Naive thymus-derived CD4-positive, alpha-beta T cell (primary cell): ENCODE results near the gene SVBP. TPM values are rescaled to one million over a fixed set of nuclear protein-coding genes. Genes with fewer than 3 reads are reported as not detected.
A peak's percentile ranks its signal among the peaks of the same experiment; 100 is the strongest.

Source experiments
- ATAC-seq: fragments of 150-1000 bp; cut with Tn5 transposase; 2 replicates; pipeline ENCODE4 v1.10.0; 2021; ENCODE audit warnings: mild to moderate bottlenecking, moderate library complexity
- CTCF ChIA-PET: fragments of 350-600 bp; sonication (Branson Sonifier 250); formaldehyde crosslinking; loops from one replicate; lab custom pipeline; 2021; ENCODE audit warnings: antibody characterized with exemption; lab: Charles Lee
- POLR2A ChIA-PET: fragments of 350-600 bp; sonication (Branson Sonifier 250); formaldehyde crosslinking; loops from one replicate; lab custom pipeline; 2021; ENCODE audit warnings: antibody characterized with exemption, inconsistent platforms; lab: Charles Lee
- DNase-seq, 9 donors: peaks; one replicate each; pipeline versions ENCODE4 v3.0.0 to v3.0.0-alpha.2; 2020 to 2022; ENCODE audit warnings: mixed read lengths in 1 of 9
- H3K27ac ChIP-seq: one replicate; pipeline ENCODE4 v1.7.0; 2013; ENCODE audit warnings: mild to moderate bottlenecking, low read depth, low read length, moderate library complexity
- H3K27me3 ChIP-seq, 2 donors: one replicate each; pipeline ENCODE4 v1.7.0; 2013; ENCODE audit warnings: low read length in 2 of 2, mild to moderate bottlenecking in 2 of 2, moderate library complexity in 2 of 2; ENCODE audit not compliant: control insufficient read depth in 2 of 2, insufficient read depth in 2 of 2
- H3K36me3 ChIP-seq, 3 experiments: 1 replicate in 2 of 3; 2 replicates in 1 of 3; pipeline ENCODE4 v1.7.0; 2013; ENCODE audit warnings: low read length in 3 of 3, mild to moderate bottlenecking in 3 of 3, moderate library complexity in 1 of 3; ENCODE audit not compliant: insufficient read depth in 3 of 3, control insufficient read depth in 2 of 3
- H3K4me1 ChIP-seq, 2 donors: one replicate each; pipeline ENCODE4 v1.7.0; 2013; ENCODE audit warnings: low read length in 2 of 2, mild to moderate bottlenecking in 2 of 2, moderate library complexity in 1 of 2; ENCODE audit not compliant: control insufficient read depth in 2 of 2, insufficient read depth in 2 of 2
- H3K4me3 ChIP-seq: 2 replicates; pipeline ENCODE4 v1.7.0; 2013; ENCODE audit warnings: mild to moderate bottlenecking, low read length
- H3K9me3 ChIP-seq, 3 experiments: 1 replicate in 2 of 3; 2 replicates in 1 of 3; pipeline ENCODE4 v1.7.0; 2013; ENCODE audit warnings: low read length in 3 of 3; ENCODE audit not compliant: control insufficient read depth in 2 of 3
- H3K27ac Mint-ChIP-seq, 9 donors: one replicate each; pipeline ENCODE4 v1.8.0; 2020 to 2022; ENCODE audit warnings: mixed read lengths in 9 of 9, mild to moderate bottlenecking in 8 of 9, moderate library complexity in 5 of 9, inconsistent platforms in 2 of 9
- H3K27me3 Mint-ChIP-seq, 5 donors: one replicate each; pipeline ENCODE4 v1.8.0; 2021 to 2022; ENCODE audit warnings: mixed read lengths in 5 of 5, mild to moderate bottlenecking in 1 of 5
- H3K36me3 Mint-ChIP-seq, 5 donors: one replicate each; pipeline ENCODE4 v1.8.0; 2020 to 2022; ENCODE audit warnings: mixed read lengths in 5 of 5, mild to moderate bottlenecking in 3 of 5, inconsistent platforms in 1 of 5
- H3K4me1 Mint-ChIP-seq, 7 donors: one replicate each; pipeline ENCODE4 v1.8.0; 2020 to 2022; ENCODE audit warnings: mixed read lengths in 7 of 7, mild to moderate bottlenecking in 3 of 7, inconsistent platforms in 1 of 7
- H3K4me3 Mint-ChIP-seq, 10 donors: one replicate each; pipeline ENCODE4 v1.8.0; 2020 to 2022; ENCODE audit warnings: mild to moderate bottlenecking in 10 of 10, mixed read lengths in 10 of 10, moderate library complexity in 6 of 10, inconsistent platforms in 2 of 10
- H3K9me3 Mint-ChIP-seq, 11 donors: one replicate each; pipeline ENCODE4 v1.8.0; 2020 to 2022; ENCODE audit warnings: mixed read lengths in 11 of 11, mild to moderate bottlenecking in 4 of 11, inconsistent platforms in 1 of 11, moderate library complexity in 1 of 11
- intact Hi-C, 2 donors: fragments of 100-400 bp; cut with micrococcal nuclease; formaldehyde crosslinking; loops; one replicate each; pipeline ENCODE4 v1.15.1; 2023
- polyA plus RNA-seq, 2 donors: library from polyadenylated mRNA; unstranded; fragments of 300-500 nt; fragmentation: Illumina TruSeq; gene quantifications; one replicate each; pipeline ENCODE4 v1.2.3, GENCODE V29; 2021
- total RNA-seq, 6 experiments: library from RNA in 5 of 6; stranded (reverse) in 5 of 6; gene quantifications; 1 replicate in 5 of 6; 2 replicates in 1 of 6; pipeline ENCODE4 v1.2.3 and lab custom pipeline; 2021 to 2026

SVBP gene
- total and polyA plus RNA-seq, 7 experiments from 2014 or later: 12.7 to 47.2 (median 19.7) TPM

- Mint-ChIP-seq H3K4me3 (no peak overlapping the region), H3K36me3 (peaks cover 19 to 47% (median 31%) of the 10 kb centered on the region in 5 donors), H3K27me3 (no peaks in the 10 kb centered on the region), H3K4me1 (peaks cover 12 to 31% (median 21%) of the 10 kb centered on the region in 7 donors), H3K27ac (no peak overlapping the region), H3K9me3 (no peaks in the 10 kb centered on the region)
- H3K4me1 ChIP-seq: peaks cover 0 to 4% of the 10 kb centered on the region in 2 donors
- CTCF ChIA-PET: interaction anchor here (1.1 kb wide), 1 partner anchor 297 kb away, joined by 4 read pairs; no protein-coding TSS in a partner anchor
- H3K27me3 ChIP-seq: no peaks in the 10 kb centered on the region
- H3K9me3 ChIP-seq: no peaks in the 10 kb centered on the region
- ATAC-seq (no peak), DNase-seq (no peak)
- H3K27ac ChIP-seq: no peak overlapping the region
- intact Hi-C loops: no loop called here
- no peak overlapping the region for H3K4me3 ChIP-seq
- H3K36me3 ChIP-seq: peaks cover 9 to 68% (median 11%) of the 10 kb centered on the region in 3 experiments
- POLR2A ChIA-PET: interaction anchor here (0.9 to 3.7 kb wide), 3 partner anchors 9 to 297 kb away, joined by 3 to 12 read pairs (median 9); partner anchors contain the start of genes C1orf50 and P3H1
Observed at GRCh38 chr1:42776502-42776901, 40.7 kb downstream of the SVBP start.

GRCh38 chr1:42774928-42775526 lies 42.2 kb downstream of the SVBP start:
- DNase-seq (no peak), ATAC-seq (no peak)
- H3K36me3 ChIP-seq: peaks cover 9 to 59% (median 11%) of the 10 kb centered on the region in 3 experiments
- no peaks in the 10 kb centered on the region for H3K27me3 ChIP-seq
- no peaks in the 10 kb centered on the region for H3K27me3 Mint-ChIP-seq
- no peak overlapping the region for H3K27ac ChIP-seq
- peak overlapping the region in 1 of 9 donors; percentile 24 for H3K27ac Mint-ChIP-seq
- POLR2A ChIA-PET: no interaction called here
- H3K9me3 ChIP-seq: no peaks in the 10 kb centered on the region
- peaks cover 22 to 39% (median 30%) of the 10 kb centered on the region in 7 donors for H3K4me1 Mint-ChIP-seq
- H3K4me3 ChIP-seq: no peak overlapping the region
- H3K9me3 Mint-ChIP-seq: no peaks in the 10 kb centered on the region
- peaks cover 12 to 44% (median 19%) of the 10 kb centered on the region in 5 donors for H3K36me3 Mint-ChIP-seq
- CTCF ChIA-PET: interaction anchor here (1.5 kb wide), 1 partner anchor 9 kb away, joined by 4 read pairs; the partner anchor contains the start of gene P3H1
- H3K4me3 Mint-ChIP-seq: no peak overlapping the region
- peaks cover 4 to 6% of the 10 kb centered on the region in 2 donors for H3K4me1 ChIP-seq
- intact Hi-C loops: no loop called here

- Histone ChIP-seq H3K27ac (no peak overlapping the region), H3K27me3 (no peaks in the 10 kb centered on the region), H3K4me1 (peaks cover 7 to 13% of the 10 kb centered on the region in 2 donors), H3K4me3 (no peak overlapping the region), H3K36me3 (peaks cover 9 to 46% (median 11%) of the 10 kb centered on the region in 3 experiments), H3K9me3 (no peaks in the 10 kb centered on the region)
- Mint-ChIP-seq H3K4me3 (peak overlapping the region in 1 of 10 donors; percentile 41), H3K27me3 (no peaks in the 10 kb centered on the region), H3K27ac (peak overlapping the region in 2 of 9 donors; percentile 3 to 50), H3K36me3 (peaks cover 10 to 43% (median 15%) of the 10 kb centered on the region in 5 donors), H3K4me1 (peaks cover 26 to 50% (median 38%) of the 10 kb centered on the region in 7 donors), H3K9me3 (no peaks in the 10 kb centered on the region)
- no peak for ATAC-seq
- no peak for DNase-seq
- intact Hi-C loops: no loop called here
- CTCF ChIA-PET: no interaction called here
- POLR2A ChIA-PET: interaction anchor here (0.6 kb wide), 1 partner anchor 304 kb away, joined by 3 read pairs; no protein-coding TSS in a partner anchor
Observed at GRCh38 chr1:42773420-42773819, 43.8 kb downstream of the SVBP start.

GRCh38 chr1:42769811-42770210 lies 47.4 kb downstream of the SVBP start:
- ATAC-seq (no peak), DNase-seq (no peak)
- intact Hi-C loops: no loop called here
- Mint-ChIP-seq H3K4me3 (peak overlapping the region in 9 of 10 donors; percentile 5 to 51 (median 41)), H3K4me1 (peaks cover 27 to 56% (median 41%) of the 10 kb centered on the region in 7 donors), H3K9me3 (no peaks in the 10 kb centered on the region), H3K27me3 (no peaks in the 10 kb centered on the region), H3K27ac (no peak overlapping the region), H3K36me3 (peaks cover under 1 to 23% (median 4%) of the 10 kb centered on the region in 5 donors)
- CTCF ChIA-PET: interaction anchor here (0.6 kb wide), 2 partner anchors 148 to 1766 kb away, joined by 3 read pairs; no protein-coding TSS in a partner anchor
- peaks cover 28 to 29% of the 10 kb centered on the region in 2 donors for H3K4me1 ChIP-seq
- H3K4me3 ChIP-seq: no peak overlapping the region
- H3K27ac ChIP-seq: no peak overlapping the region
- POLR2A ChIA-PET: interaction anchor here (0.6 to 4.5 kb wide), 6 partner anchors 47 to 939 kb away, joined by 3 to 50 read pairs (median 4); partner anchors contain the start of genes ERMAP, SVBP, YBX1 and ZNF691
- H3K9me3 ChIP-seq: no peaks in the 10 kb centered on the region
- peaks cover 4 to 18% (median 10%) of the 10 kb centered on the region in 3 experiments for H3K36me3 ChIP-seq
- no peaks in the 10 kb centered on the region for H3K27me3 ChIP-seq

- DNase-seq (no peak), ATAC-seq (no peak)
- Mint-ChIP-seq H3K27ac (peak overlapping the region in 5 of 9 donors; percentile 70 to 96 (median 90)), H3K9me3 (no peaks in the 10 kb centered on the region), H3K4me1 (peaks cover 26 to 53% (median 38%) of the 10 kb centered on the region in 7 donors), H3K36me3 (peaks cover 0 to 17% (median 3%) of the 10 kb centered on the region in 5 donors), H3K27me3 (no peaks in the 10 kb centered on the region), H3K4me3 (peak overlapping the region in 2 of 10 donors; percentile 25 to 92)
- POLR2A ChIA-PET: interaction anchor here (1.8 to 4.5 kb wide), 5 partner anchors 15 to 86 kb away, joined by 7 to 50 read pairs (median 37); partner anchors contain the start of genes ERMAP, SVBP, TMEM269 and YBX1
- CTCF ChIA-PET: interaction anchor here (0.6 to 2.4 kb wide), 3 partner anchors 10 to 305 kb away, joined by 3 to 9 read pairs (median 5); no protein-coding TSS in a partner anchor
- Histone ChIP-seq H3K4me3 (peak overlapping the region; percentile 91), H3K27me3 (no peaks in the 10 kb centered on the region), H3K36me3 (peaks cover 0 to 5% (median 0%) of the 10 kb centered on the region in 3 experiments), H3K4me1 (peaks cover 28 to 35% of the 10 kb centered on the region in 2 donors), H3K27ac (peak overlapping the region; percentile 84), H3K9me3 (no peaks in the 10 kb centered on the region)
- intact Hi-C loops: no loop called here
Observed at GRCh38 chr1:42768172-42768571, 49.0 kb downstream of the SVBP start.

- Mint-ChIP-seq H3K27ac (peak overlapping the region in 8 of 9 donors; percentile 70 to 96 (median 92)), H3K27me3 (no peaks in the 10 kb centered on the region), H3K36me3 (peaks cover 0 to 14% (median 0%) of the 10 kb centered on the region in 5 donors), H3K4me3 (peak overlapping the region in 1 of 10 donors; percentile 92), H3K4me1 (peaks cover 25 to 51% (median 33%) of the 10 kb centered on the region in 7 donors), H3K9me3 (no peaks in the 10 kb centered on the region)
- peak; percentile 8 for ATAC-seq
- POLR2A ChIA-PET: interaction anchor here (0.8 to 4.5 kb wide), 17 partner anchors 9 to 310 kb away, joined by 3 to 50 read pairs (median 8); partner anchors contain the start of genes CCDC30, ERMAP, PPCS and PPIH
- DNase-seq: no peak
- no peaks in the 10 kb centered on the region for H3K9me3 ChIP-seq
- peaks cover 0 to 5% (median 0%) of the 10 kb centered on the region in 3 experiments for H3K36me3 ChIP-seq
- no peaks in the 10 kb centered on the region for H3K27me3 ChIP-seq
- H3K4me1 ChIP-seq: peaks cover 28 to 35% of the 10 kb centered on the region in 2 donors
- CTCF ChIA-PET: interaction anchor here (0.6 to 2.4 kb wide), 7 partner anchors 10 to 307 kb away, joined by 3 to 9 read pairs (median 3); no protein-coding TSS in a partner anchor
- intact Hi-C loops: loop anchor here (1.0 to 2.0 kb wide), 15 partner anchors 18 to 1207 kb away; partner anchors contain the start of genes CFAP57 (in 2 of the 2), EBNA1BP2 (in 2 of the 2), FOXJ3 (in 2 of the 2) and PPCS (in 2 of the 2)
- peak overlapping the region; percentile 84 for H3K27ac ChIP-seq
- H3K4me3 ChIP-seq: peak overlapping the region; percentile 91
Observed at GRCh38 chr1:42767510-42768000, 49.6 kb downstream of the SVBP start.
